HFF-Myc (cell line): ENCODE data around the gene DLGAP4.
"Not testable (repeated sequence)": the region's sequence is repeated elsewhere in the genome, so short reads cannot be mapped to it uniquely, and the experiment has no call there.

Experiments
- DNase-seq: peaks from one replicate; pipeline ENCODE4 v3.0.0-alpha.2; 2011; ENCODE audit warnings: low read depth; ENCODE audit errors: extremely low read depth
- H3K4me3 ChIP-seq: replicated peaks from 2 replicates; pipeline ENCODE4 v1.5.1; 2011; ENCODE audit warnings: low read depth, mild to moderate bottlenecking, control low read depth, low read length
- TF ChIP-seq, protein P1 (sequence below): IDR thresholded peaks from 2 replicates; pipeline ENCODE4 v1.5.1; 2012; ENCODE audit warnings: mild to moderate bottlenecking, low read depth, low read length, control low read depth; ENCODE audit errors: missing control alignments

DLGAP4 gene

GRCh38 chr20:36550790-36551299 lies 244.7 kb downstream of the DLGAP4 start:
- TF ChIP-seq, protein P1, sequence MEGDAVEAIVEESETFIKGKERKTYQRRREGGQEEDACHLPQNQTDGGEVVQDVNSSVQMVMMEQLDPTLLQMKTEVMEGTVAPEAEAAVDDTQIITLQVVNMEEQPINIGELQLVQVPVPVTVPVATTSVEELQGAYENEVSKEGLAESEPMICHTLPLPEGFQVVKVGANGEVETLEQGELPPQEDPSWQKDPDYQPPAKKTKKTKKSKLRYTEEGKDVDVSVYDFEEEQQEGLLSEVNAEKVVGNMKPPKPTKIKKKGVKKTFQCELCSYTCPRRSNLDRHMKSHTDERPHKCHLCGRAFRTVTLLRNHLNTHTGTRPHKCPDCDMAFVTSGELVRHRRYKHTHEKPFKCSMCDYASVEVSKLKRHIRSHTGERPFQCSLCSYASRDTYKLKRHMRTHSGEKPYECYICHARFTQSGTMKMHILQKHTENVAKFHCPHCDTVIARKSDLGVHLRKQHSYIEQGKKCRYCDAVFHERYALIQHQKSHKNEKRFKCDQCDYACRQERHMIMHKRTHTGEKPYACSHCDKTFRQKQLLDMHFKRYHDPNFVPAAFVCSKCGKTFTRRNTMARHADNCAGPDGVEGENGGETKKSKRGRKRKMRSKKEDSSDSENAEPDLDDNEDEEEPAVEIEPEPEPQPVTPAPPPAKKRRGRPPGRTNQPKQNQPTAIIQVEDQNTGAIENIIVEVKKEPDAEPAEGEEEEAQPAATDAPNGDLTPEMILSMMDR: no peak
- no peak for DNase-seq
- H3K4me3 ChIP-seq: no peak overlapping the region

DNA sequence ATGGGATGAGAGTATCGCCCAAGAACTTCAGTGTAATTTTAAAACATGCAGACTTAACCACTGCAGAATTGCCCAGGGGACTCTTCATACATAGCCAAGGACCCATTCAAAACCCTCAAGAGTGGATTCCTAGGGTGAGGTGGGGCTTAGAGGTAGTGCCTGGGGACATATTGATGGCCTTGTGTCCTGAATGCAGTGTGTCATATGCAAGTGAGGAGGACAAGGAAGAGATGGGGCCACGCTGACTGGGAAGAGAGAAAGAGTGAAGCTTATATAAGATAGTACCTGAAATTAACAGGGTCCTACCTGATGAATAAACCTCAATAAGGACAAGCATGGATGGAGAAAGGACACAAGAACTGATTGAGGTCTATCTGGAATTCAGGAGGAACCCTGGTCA lies 249.1 kb downstream of the DLGAP4 start:
- H3K4me3 ChIP-seq: no peak overlapping the region
- DNase-seq: no peak

DNA sequence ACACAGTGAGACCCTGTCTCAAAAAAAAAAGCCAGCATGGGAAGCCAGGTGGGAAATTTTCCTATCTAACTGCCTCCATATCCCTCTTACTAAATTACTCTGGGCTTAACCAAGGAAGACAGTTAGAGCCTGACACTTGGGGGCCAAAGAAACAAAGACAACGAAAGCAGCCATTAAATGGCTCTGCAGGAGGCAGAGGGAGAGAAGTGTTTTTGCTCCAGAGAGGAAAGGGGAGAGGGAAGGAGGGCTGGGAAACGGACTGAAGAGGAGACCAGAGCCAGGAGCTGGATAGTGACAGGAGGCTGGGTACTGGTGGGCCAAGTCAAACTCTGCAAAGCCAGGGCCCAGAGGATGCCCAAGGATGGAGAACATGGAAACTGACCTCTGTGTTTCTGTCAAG lies 256.6 kb downstream of the DLGAP4 start:
- DNase-seq: no peak
- no peak overlapping the region for H3K4me3 ChIP-seq
- TF ChIP-seq, protein P1: no peak

More for the DNA sequence above, 249.1 kb downstream of the DLGAP4 start:
- TF ChIP-seq, protein P1: no peak

DNA sequence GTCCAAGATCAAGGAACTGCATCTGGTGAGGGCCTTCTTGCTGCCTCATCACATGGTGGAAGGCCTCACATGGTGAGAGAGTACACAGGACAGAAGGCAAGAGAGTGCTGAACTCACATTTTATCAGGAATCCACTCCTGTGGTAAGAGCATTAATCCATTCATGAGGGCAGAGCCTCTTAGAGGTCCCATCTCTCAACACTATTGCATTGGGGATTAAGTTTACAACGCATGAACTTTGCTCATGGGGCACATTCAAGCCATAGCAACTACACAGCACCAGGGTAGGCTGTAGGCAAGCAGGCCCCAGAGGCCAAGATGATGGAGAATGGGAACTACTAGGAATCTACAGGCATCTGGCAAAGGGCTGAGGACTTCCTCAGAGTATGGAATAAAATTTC lies 257.2 kb downstream of the DLGAP4 start:
- H3K4me3 ChIP-seq: no peak overlapping the region
- no peak for DNase-seq
- TF ChIP-seq, protein P1: no peak

GRCh38 chr20:36564078-36564725 lies 258.1 kb downstream of the DLGAP4 start:
- not testable (repeated sequence) for H3K4me3 ChIP-seq, DNase-seq

GRCh38 chr20:36564726-36565121 lies 258.6 kb downstream of the DLGAP4 start:
- H3K4me3 ChIP-seq, DNase-seq: not testable (repeated sequence)

GRCh38 chr20:36565520-36565919 lies 259.4 kb downstream of the DLGAP4 start:
- TF ChIP-seq, protein P1: no peak
- no peak for DNase-seq
- H3K4me3 ChIP-seq: no peak overlapping the region

- DNase-seq: no peak
- no peak overlapping the region for H3K4me3 ChIP-seq
- TF ChIP-seq, protein P1: no peak
These were observed 263.8 kb downstream of the DLGAP4 start for GRCh38 chr20:36569847-36570429.
